ENCODE results near the gene KANK2. TPM values are rescaled to one million over a fixed set of nuclear protein-coding genes. Genes with fewer than 3 reads are reported as not detected.

KANK2 gene
- total and polyA plus RNA-seq, 2 of the 13 experiments (the other 11 are each of a cell fraction or from before 2014, with no cell fraction given) = 5.7 to 12.9 TPM

DNA sequence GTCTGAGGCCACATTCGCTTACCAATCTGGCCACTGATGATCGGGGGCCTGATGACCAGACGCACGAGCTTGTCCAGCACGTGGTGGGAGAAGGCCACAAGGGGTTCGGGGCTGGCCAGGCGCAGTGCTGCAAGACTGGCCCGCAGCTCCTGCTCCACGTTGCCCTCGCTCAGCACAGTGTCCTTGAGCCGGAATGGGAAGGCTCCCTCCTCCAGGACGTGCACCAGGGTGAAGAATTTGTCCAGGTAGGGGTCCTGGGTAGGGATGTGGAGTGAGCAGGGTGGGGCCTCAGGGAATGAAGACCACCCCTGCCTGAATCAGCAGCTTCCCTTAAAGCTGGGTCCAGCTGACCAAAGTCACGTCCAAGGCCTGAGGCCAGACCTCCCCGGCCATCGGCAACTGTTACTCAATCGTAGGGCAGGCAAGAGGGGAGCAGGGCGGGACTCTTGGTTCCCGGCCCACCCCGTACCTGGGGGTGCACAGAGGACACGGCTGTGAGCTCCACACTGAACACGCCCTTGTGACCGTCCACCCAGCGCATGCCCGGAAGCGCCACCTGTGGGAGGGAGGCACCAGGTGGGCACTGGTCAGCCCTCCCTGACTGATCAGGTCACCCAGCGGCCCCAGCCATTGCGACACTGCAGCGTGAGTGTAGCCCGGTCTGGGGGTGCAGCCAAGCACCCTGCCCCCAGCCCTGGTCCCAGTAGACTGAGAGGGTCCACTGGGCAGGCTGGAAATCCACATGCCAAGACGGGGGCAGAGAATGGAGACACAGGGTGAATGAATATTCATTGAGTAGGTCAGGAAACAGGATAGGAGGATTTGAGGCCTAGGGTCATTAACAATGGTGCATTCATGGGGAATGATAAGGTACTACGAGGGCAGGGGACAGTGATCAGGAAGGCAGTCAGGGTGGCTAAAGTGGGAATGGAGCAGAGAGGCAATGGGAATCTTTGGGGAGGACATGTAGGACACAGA, 39.3 kb upstream of the KANK2 start (continued):
- TF ChIP-seq ZC3H4 (CRISPR knock-in tag; IDR thresholded peaks at IDR 0.05; ENCODE audit: borderline replicate concordance) (0 out of 2 replicates have a peak, but pooled peaks have one; percentile 28), KDM1A (CRISPR knock-in tag; IDR thresholded peaks at IDR 0.05) (peak; percentile 40), NCOA5 (CRISPR knock-in tag; IDR thresholded peaks at IDR 0.05) (no peak), ZNF33B (CRISPR knock-in tag; IDR thresholded peaks at IDR 0.05) (no peak), RORA (CRISPR knock-in tag; IDR thresholded peaks at IDR 0.05) (no peak), PAF1 (CRISPR knock-in tag; IDR thresholded peaks at IDR 0.05) (no peak), ZMYM3 (CRISPR knock-in tag; IDR thresholded peaks at IDR 0.05) (peak; percentile 64; the same call in 1 of the 2 replicates), ZBTB8A (CRISPR knock-in tag; IDR thresholded peaks at IDR 0.05; ENCODE audit: borderline replicate concordance, low read depth) (0 out of 2 replicates have a peak, but pooled peaks have one; percentile 44), ZNF160 (CRISPR knock-in tag; IDR thresholded peaks at IDR 0.05) (peak; percentile 58; the same call in 1 of the 2 replicates), GABPA (IDR thresholded peaks at IDR 0.05; ENCODE audit: low read depth, low read length) (no peak), GABPA (CRISPR knock-in tag; IDR thresholded peaks at IDR 0.05; ENCODE audit: low read depth) (no peak), ZSCAN30 (CRISPR knock-in tag; IDR thresholded peaks at IDR 0.05) (no peak), HDAC2 (CRISPR knock-in tag; IDR thresholded peaks at IDR 0.05) (peak; percentile 81), CENPT (CRISPR knock-in tag; IDR thresholded peaks at IDR 0.05; ENCODE audit: low read depth) (peak; percentile 15; the same call in 1 of the 2 replicates), TRIM24 (CRISPR knock-in tag; IDR thresholded peaks at IDR 0.05) (peak; percentile 30; the same call in 1 of the 2 replicates)
- TF ChIP-seq, protein P1, sequence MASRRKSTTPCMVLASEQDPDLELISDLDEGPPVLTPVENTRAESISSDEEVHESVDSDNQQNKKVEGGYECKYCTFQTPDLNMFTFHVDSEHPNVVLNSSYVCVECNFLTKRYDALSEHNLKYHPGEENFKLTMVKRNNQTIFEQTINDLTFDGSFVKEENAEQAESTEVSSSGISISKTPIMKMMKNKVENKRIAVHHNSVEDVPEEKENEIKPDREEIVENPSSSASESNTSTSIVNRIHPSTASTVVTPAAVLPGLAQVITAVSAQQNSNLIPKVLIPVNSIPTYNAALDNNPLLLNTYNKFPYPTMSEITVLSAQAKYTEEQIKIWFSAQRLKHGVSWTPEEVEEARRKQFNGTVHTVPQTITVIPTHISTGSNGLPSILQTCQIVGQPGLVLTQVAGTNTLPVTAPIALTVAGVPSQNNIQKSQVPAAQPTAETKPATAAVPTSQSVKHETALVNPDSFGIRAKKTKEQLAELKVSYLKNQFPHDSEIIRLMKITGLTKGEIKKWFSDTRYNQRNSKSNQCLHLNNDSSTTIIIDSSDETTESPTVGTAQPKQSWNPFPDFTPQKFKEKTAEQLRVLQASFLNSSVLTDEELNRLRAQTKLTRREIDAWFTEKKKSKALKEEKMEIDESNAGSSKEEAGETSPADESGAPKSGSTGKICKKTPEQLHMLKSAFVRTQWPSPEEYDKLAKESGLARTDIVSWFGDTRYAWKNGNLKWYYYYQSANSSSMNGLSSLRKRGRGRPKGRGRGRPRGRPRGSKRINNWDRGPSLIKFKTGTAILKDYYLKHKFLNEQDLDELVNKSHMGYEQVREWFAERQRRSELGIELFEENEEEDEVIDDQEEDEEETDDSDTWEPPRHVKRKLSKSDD (CRISPR knock-in tag; IDR thresholded peaks at IDR 0.05; ENCODE audit: low read depth) = peak; percentile 85; the same call in 1 of the 2 replicates
- TF ChIP-seq, protein P2, sequence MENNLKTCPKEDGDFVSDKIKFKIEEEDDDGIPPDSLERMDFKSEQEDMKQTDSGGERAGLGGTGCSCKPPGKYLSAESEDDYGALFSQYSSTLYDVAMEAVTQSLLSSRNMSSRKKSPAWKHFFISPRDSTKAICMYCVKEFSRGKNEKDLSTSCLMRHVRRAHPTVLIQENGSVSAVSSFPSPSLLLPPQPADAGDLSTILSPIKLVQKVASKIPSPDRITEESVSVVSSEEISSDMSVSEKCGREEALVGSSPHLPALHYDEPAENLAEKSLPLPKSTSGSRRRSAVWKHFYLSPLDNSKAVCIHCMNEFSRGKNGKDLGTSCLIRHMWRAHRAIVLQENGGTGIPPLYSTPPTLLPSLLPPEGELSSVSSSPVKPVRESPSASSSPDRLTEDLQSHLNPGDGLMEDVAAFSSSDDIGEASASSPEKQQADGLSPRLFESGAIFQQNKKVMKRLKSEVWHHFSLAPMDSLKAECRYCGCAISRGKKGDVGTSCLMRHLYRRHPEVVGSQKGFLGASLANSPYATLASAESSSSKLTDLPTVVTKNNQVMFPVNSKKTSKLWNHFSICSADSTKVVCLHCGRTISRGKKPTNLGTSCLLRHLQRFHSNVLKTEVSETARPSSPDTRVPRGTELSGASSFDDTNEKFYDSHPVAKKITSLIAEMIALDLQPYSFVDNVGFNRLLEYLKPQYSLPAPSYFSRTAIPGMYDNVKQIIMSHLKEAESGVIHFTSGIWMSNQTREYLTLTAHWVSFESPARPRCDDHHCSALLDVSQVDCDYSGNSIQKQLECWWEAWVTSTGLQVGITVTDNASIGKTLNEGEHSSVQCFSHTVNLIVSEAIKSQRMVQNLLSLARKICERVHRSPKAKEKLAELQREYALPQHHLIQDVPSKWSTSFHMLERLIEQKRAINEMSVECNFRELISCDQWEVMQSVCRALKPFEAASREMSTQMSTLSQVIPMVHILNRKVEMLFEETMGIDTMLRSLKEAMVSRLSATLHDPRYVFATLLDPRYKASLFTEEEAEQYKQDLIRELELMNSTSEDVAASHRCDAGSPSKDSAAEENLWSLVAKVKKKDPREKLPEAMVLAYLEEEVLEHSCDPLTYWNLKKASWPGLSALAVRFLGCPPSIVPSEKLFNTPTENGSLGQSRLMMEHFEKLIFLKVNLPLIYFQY (CRISPR knock-in tag; IDR thresholded peaks at IDR 0.05; ENCODE audit: borderline replicate concordance) = no peak
- TF ChIP-seq, protein P3, sequence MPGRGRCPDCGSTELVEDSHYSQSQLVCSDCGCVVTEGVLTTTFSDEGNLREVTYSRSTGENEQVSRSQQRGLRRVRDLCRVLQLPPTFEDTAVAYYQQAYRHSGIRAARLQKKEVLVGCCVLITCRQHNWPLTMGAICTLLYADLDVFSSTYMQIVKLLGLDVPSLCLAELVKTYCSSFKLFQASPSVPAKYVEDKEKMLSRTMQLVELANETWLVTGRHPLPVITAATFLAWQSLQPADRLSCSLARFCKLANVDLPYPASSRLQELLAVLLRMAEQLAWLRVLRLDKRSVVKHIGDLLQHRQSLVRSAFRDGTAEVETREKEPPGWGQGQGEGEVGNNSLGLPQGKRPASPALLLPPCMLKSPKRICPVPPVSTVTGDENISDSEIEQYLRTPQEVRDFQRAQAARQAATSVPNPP (CRISPR knock-in tag; IDR thresholded peaks at IDR 0.05) = no peak

All from HepG2 (cell line).